HG03571 (cell line): ENCODE data around the gene NCR1.
"Not testable (repeated sequence)": the region's sequence is repeated elsewhere in the genome, so short reads cannot be mapped to it uniquely, and the experiment has no call there.

Experiments
- ATAC-seq: cut with Tn5 transposase; IDR thresholded peaks from one replicate; pipeline ENCODE4 v1.9.1; 2021; ENCODE audit not compliant: unreplicated experiment

NCR1 gene

GRCh38 chr19:54905803-54906511 is at the start of gene NCR1:
Gene NCR1 (plus strand): TSS chr19:54906148. CDS start chr19:54906188, 40 bp downstream.
- no peak for ATAC-seq

DNA sequence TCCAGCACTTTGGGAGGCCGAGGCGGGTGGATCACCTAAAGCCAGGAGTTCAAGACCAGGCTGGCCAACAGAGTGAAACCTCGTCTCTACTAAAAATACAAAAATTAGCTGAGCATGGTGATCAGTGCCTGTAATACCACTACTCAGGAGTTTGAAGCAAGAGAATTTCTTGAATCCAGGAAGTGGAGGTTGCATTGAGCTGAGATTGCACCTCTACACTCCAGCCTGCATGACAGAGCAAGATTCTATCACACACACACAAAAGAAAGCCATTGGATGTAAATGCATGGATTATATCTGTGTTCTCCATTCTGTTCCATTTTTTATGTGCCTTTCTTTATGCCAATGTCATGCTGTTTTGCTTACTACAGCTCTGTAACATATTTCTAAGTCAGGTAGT is 47.5 kb upstream of the NCR1 start:
- not testable (repeated sequence) for ATAC-seq

DNA sequence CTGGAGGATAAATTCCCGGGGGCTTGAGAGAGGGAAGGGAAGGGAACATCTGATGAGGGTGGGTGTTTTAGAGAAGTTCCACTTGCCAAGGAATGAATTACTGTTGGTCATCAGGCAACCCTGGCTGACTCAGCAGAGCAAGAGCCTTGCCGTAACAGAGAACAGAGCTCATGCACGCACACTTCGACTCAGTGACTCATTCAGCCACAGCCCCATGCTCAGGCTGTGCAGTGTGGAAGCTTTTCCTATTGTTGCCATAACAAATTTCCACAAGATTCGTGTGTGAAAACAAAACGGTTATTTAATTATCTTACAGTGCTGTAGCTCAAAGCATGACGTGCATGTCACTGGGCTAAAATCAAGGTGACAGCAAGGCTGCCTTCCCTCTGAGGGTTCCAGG is 46.5 kb upstream of the NCR1 start:
- ATAC-seq: not testable (repeated sequence)

DNA sequence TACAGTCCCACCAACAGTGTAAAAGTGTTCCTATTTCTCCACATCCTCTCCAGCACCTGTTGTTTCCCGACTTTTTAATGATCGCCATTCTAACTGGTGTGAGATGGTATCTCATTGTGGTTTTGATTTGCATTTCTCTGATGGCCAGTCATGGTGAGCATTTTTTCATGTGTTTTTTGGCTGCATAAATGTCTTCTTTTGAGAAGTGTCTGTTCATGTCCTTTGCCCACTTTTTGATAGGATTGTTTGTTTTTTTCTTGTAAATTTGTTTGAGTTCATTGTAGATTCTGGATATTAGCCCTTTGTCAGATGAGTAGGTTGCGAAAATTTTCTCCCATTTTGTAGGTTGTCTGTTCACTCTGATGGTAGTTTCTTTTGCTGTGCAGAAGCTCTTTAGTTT is 42.5 kb upstream of the NCR1 start:
- not testable (repeated sequence) for ATAC-seq

- ATAC-seq: no peak
These were observed 34.3 kb upstream of the NCR1 start for GRCh38 chr19:54871696-54872095.

DNA sequence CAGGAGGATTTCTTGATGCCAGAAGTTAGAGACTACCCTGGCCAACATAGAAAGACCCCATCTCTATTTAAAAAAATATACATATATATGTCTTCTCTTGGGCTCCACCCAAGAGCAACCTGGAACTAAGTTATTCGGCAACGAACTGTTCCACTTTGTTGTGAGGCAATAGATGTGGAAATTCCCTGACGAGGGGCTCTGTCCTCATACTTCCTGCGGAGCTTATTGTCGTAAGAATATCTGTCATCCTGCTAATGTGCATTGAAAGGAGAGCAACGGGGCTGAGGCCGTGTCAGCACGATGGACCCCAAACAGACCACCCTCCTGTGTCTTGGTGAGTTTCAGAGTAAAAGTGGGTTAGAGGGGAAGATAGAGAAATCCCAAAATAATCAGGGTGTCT is 32.0 kb upstream of the NCR1 start, which contains the start of gene FCAR:
Gene FCAR (plus strand): TSS at position 246 of the 400 bp plus-strand sequence. CDS start 55 bp downstream, at position 301.
- no peak for ATAC-seq

GRCh38 chr19:54875506-54875905 is 30.4 kb upstream of the NCR1 start:
- ATAC-seq: no peak

- ATAC-seq: no peak
These were observed 28.5 kb upstream of the NCR1 start for GRCh38 chr19:54877471-54877870.

DNA sequence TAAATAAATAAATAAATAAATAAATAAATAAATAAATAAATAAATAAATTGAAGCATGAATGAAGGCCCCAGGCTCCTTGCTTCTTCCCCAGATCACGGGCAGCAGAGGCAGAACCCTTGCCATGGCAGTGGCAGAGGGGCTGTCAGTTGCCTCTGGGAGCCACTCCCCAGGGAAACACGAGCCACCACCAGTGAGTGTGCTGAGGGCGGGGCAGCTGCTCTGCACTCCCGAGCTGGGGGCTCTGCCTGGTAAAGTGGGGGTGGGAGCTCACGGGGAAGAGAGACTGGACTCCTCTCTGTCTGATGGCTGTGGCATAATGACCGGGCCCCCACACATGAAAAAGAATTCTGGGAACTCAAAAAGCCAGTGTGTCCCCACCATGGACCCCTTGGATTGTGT is 24.1 kb upstream of the NCR1 start:
- ATAC-seq: no peak

DNA sequence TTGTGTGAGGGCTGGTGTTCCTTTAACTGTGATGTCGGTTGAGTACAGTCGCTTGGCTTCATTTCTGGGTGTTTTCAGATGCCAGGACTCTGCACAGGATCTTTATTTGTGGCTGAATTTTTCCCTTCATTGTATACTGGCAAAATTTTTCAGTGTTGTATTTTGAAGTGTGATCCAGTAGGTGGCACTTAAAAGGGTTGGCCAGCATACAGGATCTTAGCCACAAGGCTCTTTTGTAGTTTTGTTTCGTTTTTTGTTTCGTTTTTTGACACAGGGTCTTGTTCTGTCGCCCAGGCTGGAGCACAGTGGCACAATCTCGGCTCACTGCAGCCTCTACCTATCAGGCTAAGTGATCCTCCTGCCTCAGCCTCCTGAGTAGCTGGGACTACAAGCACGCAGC is 23.2 kb upstream of the NCR1 start:
- ATAC-seq: no peak

DNA sequence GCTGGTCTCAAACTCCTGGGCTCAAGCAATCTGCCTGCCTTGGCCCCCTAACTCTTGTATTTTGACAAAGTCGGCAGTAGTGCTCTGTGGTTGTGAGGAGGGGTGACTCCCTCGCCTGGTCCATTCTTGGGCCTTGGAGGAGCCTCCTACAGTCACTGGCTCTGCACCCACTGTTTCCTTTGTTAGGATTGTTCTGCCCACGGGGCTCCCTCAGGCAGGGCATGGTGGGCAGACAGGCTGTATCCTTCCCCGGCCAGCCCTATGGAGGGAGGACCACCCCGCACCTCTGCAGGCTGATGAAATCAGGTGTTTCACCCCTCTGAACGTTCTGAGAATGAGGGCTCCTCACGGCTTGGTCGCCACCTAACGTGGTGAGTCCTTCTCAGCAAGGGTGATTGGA is 22.7 kb upstream of the NCR1 start:
- no peak for ATAC-seq

DNA sequence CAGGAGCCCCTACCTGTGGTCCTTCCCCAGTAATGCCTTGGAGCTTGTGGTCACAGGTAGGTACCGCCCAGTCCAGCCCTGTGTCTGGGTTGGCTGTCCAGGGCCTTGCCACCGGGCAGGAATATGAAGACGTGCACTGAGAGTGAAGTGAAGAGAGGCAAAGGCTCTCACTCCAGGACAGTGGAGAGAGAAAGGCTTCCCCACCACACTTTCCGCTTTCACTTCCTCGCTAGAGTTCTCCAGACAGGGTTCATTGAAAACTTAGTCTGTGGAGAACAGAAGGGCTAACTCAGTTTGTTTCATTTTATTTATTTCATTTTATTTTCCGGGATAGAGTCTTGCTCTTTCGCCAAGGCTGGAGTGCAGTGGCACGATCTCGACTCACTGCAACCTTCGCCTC is 17.7 kb upstream of the NCR1 start:
- no peak for ATAC-seq

GRCh38 chr19:54889566-54889965 is 16.4 kb upstream of the NCR1 start:
- ATAC-seq: no peak

DNA sequence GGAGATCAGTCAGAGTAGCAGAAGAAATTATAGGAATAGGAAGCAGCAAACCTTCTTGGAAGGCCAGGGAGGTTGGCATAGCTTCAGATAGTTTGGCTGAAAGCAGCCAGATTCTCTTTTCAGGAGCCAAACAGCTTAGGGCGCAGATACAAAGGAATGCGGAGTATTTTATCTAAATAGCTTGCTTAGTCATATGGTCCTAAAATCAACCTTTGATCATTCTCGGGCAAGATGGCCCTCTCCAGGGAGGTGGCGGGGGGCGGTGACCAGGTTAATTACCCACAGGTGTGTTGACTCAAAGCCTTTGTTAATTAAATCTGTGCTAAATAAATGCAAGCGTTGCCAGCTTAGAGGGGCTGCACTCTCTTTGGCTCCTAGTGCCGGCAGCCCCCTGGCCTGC is 12.5 kb upstream of the NCR1 start:
- ATAC-seq: no peak

DNA sequence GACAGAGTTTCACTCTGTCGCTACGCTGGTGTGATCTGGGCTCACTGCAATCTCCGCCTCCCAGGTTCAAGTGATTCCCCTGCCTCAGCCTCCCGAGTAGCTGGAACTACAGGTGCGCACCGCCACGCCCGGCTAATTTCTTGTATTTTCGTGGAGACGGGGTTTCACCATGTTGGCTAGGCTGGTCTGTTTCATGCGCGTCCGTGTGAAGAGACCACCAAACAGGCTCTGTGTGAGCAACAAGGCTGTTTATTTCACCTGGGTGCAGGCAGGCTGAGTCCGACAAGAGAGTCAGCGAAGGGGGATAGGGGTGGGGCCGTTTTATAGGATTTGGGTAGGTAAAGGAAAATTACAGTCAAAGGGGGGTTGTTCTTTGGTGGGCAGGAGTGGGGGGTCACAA is 11.8 kb upstream of the NCR1 start:
- not testable (repeated sequence) for ATAC-seq

DNA sequence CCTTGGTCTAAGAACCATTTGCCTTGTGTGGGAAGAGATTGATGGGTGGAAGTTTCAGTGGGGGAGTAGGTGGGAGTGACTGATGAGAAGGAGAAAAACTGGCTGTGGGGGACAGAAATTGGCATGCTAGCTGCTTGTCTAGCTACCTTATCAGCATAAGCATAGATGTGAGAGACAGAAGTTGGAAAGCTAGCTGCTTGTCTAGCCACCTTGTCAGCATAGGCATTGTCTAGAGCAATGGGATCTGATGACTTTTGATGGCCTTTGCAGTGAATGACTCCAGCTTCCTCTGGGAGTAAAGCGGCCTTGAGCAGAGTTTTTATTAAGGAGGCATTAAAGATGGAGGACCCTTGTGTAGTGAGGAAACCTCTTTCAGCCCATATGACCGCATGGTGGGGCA is 9.9 kb upstream of the NCR1 start:
- no peak for ATAC-seq

DNA sequence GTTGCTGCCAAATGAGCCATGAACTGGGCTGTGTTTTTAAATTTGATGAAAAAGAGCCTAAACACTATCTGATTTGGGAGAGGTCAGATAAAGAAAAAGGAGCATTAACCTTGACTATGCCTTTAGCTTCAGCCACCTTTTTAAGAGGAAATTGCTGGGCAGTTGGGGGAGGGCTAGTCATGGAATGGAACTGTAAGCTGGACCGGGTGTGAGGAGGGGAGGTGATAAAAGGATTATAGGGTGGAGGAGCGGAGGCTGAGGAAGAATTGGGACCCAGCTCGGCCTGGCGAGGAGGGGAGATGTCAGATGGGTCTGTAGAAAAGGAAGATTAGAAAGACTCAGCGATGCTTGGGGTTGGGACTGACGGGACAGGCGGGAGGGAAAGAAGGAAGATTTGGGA is 7.3 kb upstream of the NCR1 start:
- ATAC-seq: not testable (repeated sequence)

- ATAC-seq: not testable (repeated sequence)
These were observed 6.3 kb upstream of the NCR1 start for GRCh38 chr19:54899646-54900045.

GRCh38 chr19:54901153-54901552 is 4.8 kb upstream of the NCR1 start:
- ATAC-seq: not testable (repeated sequence)

- no peak for ATAC-seq
These were observed 3.9 kb upstream of the NCR1 start for GRCh38 chr19:54902061-54902460.

- no peak for ATAC-seq
These were observed 2.6 kb upstream of the NCR1 start for GRCh38 chr19:54903303-54903702.

- not testable (repeated sequence) for ATAC-seq
These were observed 1.7 kb upstream of the NCR1 start for GRCh38 chr19:54904261-54904660.

GRCh38 chr19:54905421-54905802 is 536 bp upstream of the NCR1 start:
- no peak for ATAC-seq
